Neural cell (in vitro differentiated cells): ENCODE measurements around the gene CACNG8. TPM values are rescaled to one million over a fixed set of nuclear protein-coding genes. Genes with fewer than 3 reads are reported as not detected.

Experiments used
- H2AFZ ChIP-seq: fragments of 200-600, 300-800 bp; sonication (generic), shearing (Covaris generic); 2 replicates; pipeline ENCODE4 v1.6.0; 2014; ENCODE audit warnings: low read depth, mild to moderate bottlenecking, antibody characterized with exemption, low read length, moderate library complexity
- H3F3A ChIP-seq: fragments of 200-600 bp; shearing (Covaris generic); 2 replicates; pipeline ENCODE4 v1.6.1; 2016; ENCODE audit warnings: mild to moderate bottlenecking, moderate library complexity, mixed read lengths, antibody characterized with exemption, low read length; ENCODE audit not compliant: insufficient read depth, poor library complexity, severe bottlenecking
- H3K27ac ChIP-seq: fragments of 200-600, 300-800 bp; sonication (generic), shearing (Covaris generic); 2 replicates; pipeline ENCODE4 v1.5.1; 2014; ENCODE audit warnings: mild to moderate bottlenecking, low read length, moderate library complexity
- H3K27me3 ChIP-seq: fragments of 300-800, 200-600 bp; sonication (generic), shearing (Covaris generic); 2 replicates; pipeline ENCODE4 v1.6.0; 2014; ENCODE audit warnings: mild to moderate bottlenecking, low read depth, low read length, moderate library complexity; ENCODE audit not compliant: insufficient read depth
- H3K36me3 ChIP-seq: fragments of 300-800, 200-600 bp; sonication (generic), shearing (Covaris generic); 2 replicates; pipeline ENCODE4 v1.5.1; 2014; ENCODE audit warnings: mild to moderate bottlenecking, antibody characterized with exemption, low read length, moderate library complexity; ENCODE audit not compliant: insufficient read depth
- H3K4me2 ChIP-seq: fragments of 300-800, 200-600 bp; sonication (generic), shearing (Covaris generic); 2 replicates; pipeline ENCODE4 v1.6.0; 2014; ENCODE audit warnings: mild to moderate bottlenecking, low read length
- H3K4me3 ChIP-seq: fragments of 300-800, 200-600 bp; sonication (generic), shearing (Covaris generic); 2 replicates; pipeline ENCODE4 v1.5.1; 2014; ENCODE audit warnings: mild to moderate bottlenecking, low read length, moderate library complexity
- H3K79me2 ChIP-seq: fragments of 200-600 bp; shearing (Covaris generic); replicated peaks from 2 replicates; pipeline ENCODE4 v1.6.0; 2014; ENCODE audit warnings: mild to moderate bottlenecking, low read length, moderate library complexity; ENCODE audit not compliant: insufficient read depth
- H3K9ac ChIP-seq: fragments of 300-800, 200-600 bp; sonication (generic), shearing (Covaris generic); 2 replicates; pipeline ENCODE4 v1.6.1; 2016; ENCODE audit warnings: mild to moderate bottlenecking, low read length, mixed read lengths
- H3K9me2 ChIP-seq: fragments of 200-600 bp; shearing (Covaris generic); 2 replicates; pipeline ENCODE4 v1.6.1; 2016; ENCODE audit warnings: mild to moderate bottlenecking, low read length, mixed read lengths; ENCODE audit not compliant: insufficient read depth
- H3K9me3 ChIP-seq: fragments of 200-600, 300-800 bp; sonication (generic), shearing (Covaris generic); 2 replicates; pipeline ENCODE4 v1.6.1; 2016; ENCODE audit warnings: mild to moderate bottlenecking, mixed run types, low read length, moderate library complexity, mixed read lengths
- H4K20me1 ChIP-seq: fragments of 200-600 bp; shearing (Covaris generic); 2 replicates; pipeline ENCODE4 v1.6.1; 2016; ENCODE audit warnings: mild to moderate bottlenecking, mixed run types; ENCODE audit not compliant: insufficient read depth
- CTCF ChIP-seq: fragments of 450-650 bp; IDR thresholded peaks from 2 replicates; pipeline ENCODE4 v1.5.1; 2014; ENCODE audit warnings: antibody characterized with exemption, mild to moderate bottlenecking, moderate library complexity; ENCODE audit not compliant: poor library complexity, severe bottlenecking
- EP300 ChIP-seq: fragments of 450-650 bp; conservative IDR thresholded peaks from 2 replicates; pipeline ENCODE4 v1.6.1; 2014; ENCODE audit warnings: antibody characterized with exemption, mild to moderate bottlenecking, moderate library complexity; ENCODE audit not compliant: poor library complexity, severe bottlenecking
- EZH2 ChIP-seq: fragments of 200-600, 300-800 bp; shearing (Covaris generic), sonication (generic); IDR thresholded peaks from 2 replicates; pipeline ENCODE4 v1.6.1; 2014; ENCODE audit warnings: antibody characterized with exemption, low read length, borderline replicate concordance, mild to moderate bottlenecking; ENCODE audit not compliant: insufficient read depth, poor library complexity, severe bottlenecking
- MXI1 ChIP-seq: fragments of 450-650 bp; conservative IDR thresholded peaks from 2 replicates; pipeline ENCODE4 v1.6.1; 2014; ENCODE audit warnings: antibody characterized with exemption, mild to moderate bottlenecking; ENCODE audit not compliant: poor library complexity, severe bottlenecking
- POLR2AphosphoS5 ChIP-seq: IDR thresholded peaks from 2 replicates; pipeline ENCODE4 v1.6.1; 2012
- RAD21 ChIP-seq: fragments of 450-650 bp; conservative IDR thresholded peaks from 2 replicates; pipeline ENCODE4 v1.6.1; 2014; ENCODE audit warnings: antibody characterized with exemption, mild to moderate bottlenecking, moderate library complexity
- REST ChIP-seq: IDR thresholded peaks from 2 replicates; pipeline ENCODE4 v1.6.1; 2012; ENCODE audit warnings: borderline replicate concordance
- SMC3 ChIP-seq: fragments of 450-650 bp; conservative IDR thresholded peaks from 2 replicates; pipeline ENCODE4 v1.6.1; 2014; ENCODE audit warnings: antibody characterized with exemption, mild to moderate bottlenecking, moderate library complexity; ENCODE audit not compliant: poor library complexity
- TAF1 ChIP-seq: IDR thresholded peaks from 2 replicates; pipeline ENCODE4 v1.6.1; 2012; ENCODE audit warnings: low read depth
- polyA plus RNA-seq: library from polyadenylated mRNA; depleted of rRNA; stranded (reverse); fragments of >200 nt; gene quantifications from 2 replicates; pipeline ENCODE4 v1.2.3, GENCODE V29; 2014

Gene CACNG8
- polyA plus RNA-seq, 1 donor from 2014 or later: 3.3 TPM

GRCh38 chr19:53942001-53942786 is 20.5 kb upstream of the CACNG8 start:
- H3K4me2 ChIP-seq: no peak overlapping the region
- no peaks in the 10 kb centered on the region for H3K9me2 ChIP-seq
- H3K4me3 ChIP-seq: no peak overlapping the region
- TF ChIP-seq EP300: no peak
- no peak for TF ChIP-seq POLR2AphosphoS5
- TF ChIP-seq SMC3: no peak
- no peak for TF ChIP-seq CTCF
- no peak for TF ChIP-seq REST
- TF ChIP-seq EZH2: no peak
- no peak for TF ChIP-seq RAD21
- no peak for TF ChIP-seq TAF1
- TF ChIP-seq MXI1: no peak
- H3F3A ChIP-seq: no peaks in the 10 kb centered on the region
- H3K9ac ChIP-seq: no peak overlapping the region
- H2AFZ ChIP-seq: no peak overlapping the region
- H3K27me3 ChIP-seq: no peaks in the 10 kb centered on the region
- H3K79me2 ChIP-seq: no peaks in the 10 kb centered on the region
- H4K20me1 ChIP-seq: no peaks in the 10 kb centered on the region
- H3K9me3 ChIP-seq: peaks cover 4% of the 10 kb centered on the region
- no peaks in the 10 kb centered on the region for H3K36me3 ChIP-seq
- no peak overlapping the region for H3K27ac ChIP-seq

- Histone ChIP-seq H2AFZ (no peak overlapping the region), H4K20me1 (no peaks in the 10 kb centered on the region), H3K9me3 (peaks cover 1% of the 10 kb centered on the region), H3F3A (no peaks in the 10 kb centered on the region), H3K9ac (no peak overlapping the region), H3K27me3 (no peaks in the 10 kb centered on the region), H3K4me2 (no peak overlapping the region), H3K4me3 (no peak overlapping the region), H3K27ac (no peak overlapping the region), H3K79me2 (no peaks in the 10 kb centered on the region), H3K36me3 (no peaks in the 10 kb centered on the region), H3K9me2 (no peaks in the 10 kb centered on the region)
- TF ChIP-seq MXI1: no peak
- TF ChIP-seq RAD21: no peak
- TF ChIP-seq REST: no peak
- TF ChIP-seq EZH2: no peak
- TF ChIP-seq TAF1: no peak
- TF ChIP-seq SMC3: no peak
- no peak for TF ChIP-seq CTCF
- no peak for TF ChIP-seq EP300
- no peak for TF ChIP-seq POLR2AphosphoS5
These were observed 18.3 kb upstream of the CACNG8 start for GRCh38 chr19:53944416-53944815.
